SK-N-MC (cell line): ENCODE measurements around the gene TNNT2.

Source experiments
- EZH2 ChIP-seq: fragments of 200-600 bp; sonication (generic); IDR thresholded peaks from one replicate; pipeline ENCODE4 v1.6.1; 2017; ENCODE audit warnings: antibody characterized with exemption
- POLR2AphosphoS5 ChIP-seq: IDR thresholded peaks from 2 replicates; pipeline ENCODE4 v1.6.1; 2012; ENCODE audit warnings: mild to moderate bottlenecking, low read depth, low read length, borderline replicate concordance

GRCh38 chr1:201375169-201375568 lies 2.3 kb downstream of the TNNT2 start:
- TF ChIP-seq POLR2AphosphoS5 (no peak), EZH2 (no peak)
